Measurements from ENCODE around the gene FBXL15. TPM values are rescaled to one million over a fixed set of nuclear protein-coding genes. Genes with fewer than 3 reads are reported as not detected.

FBXL15 gene
- total and polyA plus RNA-seq, 2 of the 13 experiments (the other 11 are each of a cell fraction or from before 2014, with no cell fraction given): 4.3 to 8.3 TPM

- no peak for TF ChIP-seq ZNF441 (CRISPR knock-in tag; IDR thresholded peaks at IDR 0.05; ENCODE audit: borderline replicate concordance)
- no peak for TF ChIP-seq IKZF4 (CRISPR knock-in tag; IDR thresholded peaks at IDR 0.05; ENCODE audit: borderline replicate concordance, low read depth, not compliant biosample characterization)
- peak; percentile 81; the same call in 1 of the 2 replicates for TF ChIP-seq ZFYVE20 (CRISPR knock-in tag; IDR thresholded peaks at IDR 0.05; ENCODE audit: borderline replicate concordance, low read depth)
- no peak for TF ChIP-seq PRDM4 (CRISPR knock-in tag; IDR thresholded peaks at IDR 0.05; ENCODE audit: borderline replicate concordance)
- TF ChIP-seq ZNF883 (CRISPR knock-in tag; IDR thresholded peaks at IDR 0.05; ENCODE audit: not compliant biosample characterization): no peak
- peak; percentile 89 for TF ChIP-seq ZFY (CRISPR knock-in tag; IDR thresholded peaks at IDR 0.05)
- TF ChIP-seq ETV6 (CRISPR knock-in tag; conservative IDR thresholded peaks at IDR 0.05): no peak
- 0 out of 2 replicates have a peak, but pooled peaks have one; percentile 64 for TF ChIP-seq FLYWCH1 (CRISPR knock-in tag; IDR thresholded peaks at IDR 0.05)
- TF ChIP-seq ELF1 (CRISPR knock-in tag; IDR thresholded peaks at IDR 0.05): no peak
- TF ChIP-seq ZNF12 (CRISPR knock-in tag; IDR thresholded peaks at IDR 0.05): no peak
- peak; percentile 87; the same call in 1 of the 3 replicates for TF ChIP-seq MXI1 (IDR thresholded peaks at IDR 0.05; ENCODE audit: borderline replicate concordance, low read depth, low read length)
- TF ChIP-seq, protein P1, sequence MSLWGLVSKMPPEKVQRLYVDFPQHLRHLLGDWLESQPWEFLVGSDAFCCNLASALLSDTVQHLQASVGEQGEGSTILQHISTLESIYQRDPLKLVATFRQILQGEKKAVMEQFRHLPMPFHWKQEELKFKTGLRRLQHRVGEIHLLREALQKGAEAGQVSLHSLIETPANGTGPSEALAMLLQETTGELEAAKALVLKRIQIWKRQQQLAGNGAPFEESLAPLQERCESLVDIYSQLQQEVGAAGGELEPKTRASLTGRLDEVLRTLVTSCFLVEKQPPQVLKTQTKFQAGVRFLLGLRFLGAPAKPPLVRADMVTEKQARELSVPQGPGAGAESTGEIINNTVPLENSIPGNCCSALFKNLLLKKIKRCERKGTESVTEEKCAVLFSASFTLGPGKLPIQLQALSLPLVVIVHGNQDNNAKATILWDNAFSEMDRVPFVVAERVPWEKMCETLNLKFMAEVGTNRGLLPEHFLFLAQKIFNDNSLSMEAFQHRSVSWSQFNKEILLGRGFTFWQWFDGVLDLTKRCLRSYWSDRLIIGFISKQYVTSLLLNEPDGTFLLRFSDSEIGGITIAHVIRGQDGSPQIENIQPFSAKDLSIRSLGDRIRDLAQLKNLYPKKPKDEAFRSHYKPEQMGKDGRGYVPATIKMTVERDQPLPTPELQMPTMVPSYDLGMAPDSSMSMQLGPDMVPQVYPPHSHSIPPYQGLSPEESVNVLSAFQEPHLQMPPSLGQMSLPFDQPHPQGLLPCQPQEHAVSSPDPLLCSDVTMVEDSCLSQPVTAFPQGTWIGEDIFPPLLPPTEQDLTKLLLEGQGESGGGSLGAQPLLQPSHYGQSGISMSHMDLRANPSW (CRISPR knock-in tag; IDR thresholded peaks at IDR 0.05; ENCODE audit: borderline replicate concordance): no peak
- peak; percentile 81 for TF ChIP-seq YY1 (IDR thresholded peaks at IDR 0.05; ENCODE audit: insufficient read depth, insufficient replicate concordance, low read depth, low read length)
- TF ChIP-seq, protein P2, sequence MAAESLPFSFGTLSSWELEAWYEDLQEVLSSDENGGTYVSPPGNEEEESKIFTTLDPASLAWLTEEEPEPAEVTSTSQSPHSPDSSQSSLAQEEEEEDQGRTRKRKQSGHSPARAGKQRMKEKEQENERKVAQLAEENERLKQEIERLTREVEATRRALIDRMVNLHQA (CRISPR knock-in tag; IDR thresholded peaks at IDR 0.05): no peak
- no peak for TF ChIP-seq ADNP (CRISPR knock-in tag; IDR thresholded peaks at IDR 0.05)
- peak; percentile 76; the same call in 1 of the 2 replicates for TF ChIP-seq NR0B2 (CRISPR knock-in tag; IDR thresholded peaks at IDR 0.05)
- TF ChIP-seq SKI (IDR thresholded peaks at IDR 0.05; ENCODE audit: partially characterized antibody): peak; percentile 41
- peak; percentile 92 for TF ChIP-seq ZNF672 (CRISPR knock-in tag; IDR thresholded peaks at IDR 0.05)
- peak; percentile 48; the same call in 1 of the 2 replicates for TF ChIP-seq ZHX1 (CRISPR knock-in tag; IDR thresholded peaks at IDR 0.05; ENCODE audit: low read depth)
- TF ChIP-seq TOPORS (CRISPR knock-in tag; IDR thresholded peaks at IDR 0.05): peak; percentile 94
Observed at GRCh38 chr10:102450374-102451104, 29.9 kb downstream of the FBXL15 start (continued).

All from HepG2 (cell line).